ENCODE data around the gene NDEL1. TPM values are rescaled to one million over a fixed set of nuclear protein-coding genes. Genes with fewer than 3 reads are reported as not detected.
"Not testable (repeated sequence)": the region's sequence is repeated elsewhere in the genome, so short reads cannot be mapped to it uniquely, and the experiment has no call there.

Gene NDEL1
- total and polyA plus RNA-seq, 2 donors (not counting 3 experiments of a cell fraction or from before 2014, with no cell fraction given): 60.0 to 87.4 TPM

- H3K4me2 ChIP-seq (ENCODE audit: insufficient read depth, low read length): no peak overlapping the region
- no peaks in the 10 kb centered on the region for H4K20me1 ChIP-seq (replicated peaks; ENCODE audit: control insufficient read depth, extremely low read depth, insufficient read depth, low read length)
- TF ChIP-seq POLR2AphosphoS5 (IDR thresholded peaks at IDR 0.05; ENCODE audit: insufficient read depth, low read depth, low read length) (no peak), FOS (IDR thresholded peaks at IDR 0.05; ENCODE audit: borderline replicate concordance, insufficient read depth, low read length) (peak; percentile 10)
- DNase-seq (ENCODE audit: low read depth, low spot score): no peak
- H2AFZ ChIP-seq (ENCODE audit: low read depth, low read length): no peak overlapping the region
- H3K4me3 ChIP-seq (replicated peaks in 1 of 3; ENCODE audit: insufficient read depth in 1 of 3, low read depth in 1 of 3, low read length in 3 of 3): no peak overlapping the region
- H3K36me3 ChIP-seq (ENCODE audit: control insufficient read depth in 2 of 2, extremely low read depth in 1 of 2, insufficient read depth in 2 of 2, low read length in 2 of 2): no peaks in the 10 kb centered on the region
- H3K79me2 ChIP-seq (ENCODE audit: control insufficient read depth, insufficient read depth, low read length): no peaks in the 10 kb centered on the region
- BruUV-seq (replicated peaks): no TSS peak
- no peak overlapping the region for H3K27ac ChIP-seq (ENCODE audit: insufficient read depth, low read depth, low read length)
- H3K9me1 ChIP-seq (replicated peaks; ENCODE audit: control insufficient read depth, extremely low read depth, insufficient read depth, low read length): no peaks in the 10 kb centered on the region
- ChIA-PET POLR2A (no interaction called here), CTCF (interaction anchor here (1.2 to 2.1 kb wide), 4 partner anchors 10 to 392 kb away, joined by 3 to 10 read pairs (median 6); no protein-coding TSS in a partner anchor)
- peaks cover 13 to 18% of the 10 kb centered on the region in 2 experiments for H3K27me3 ChIP-seq (ENCODE audit: control insufficient read depth in 2 of 2, insufficient read depth in 2 of 2, low read length in 2 of 2)
- no peak overlapping the region for H3K9ac ChIP-seq (replicated peaks; ENCODE audit: extremely low read depth, insufficient read depth, low read length)
- dilution Hi-C loops (cut with MboI; ENCODE audit: extremely low pct_ligation_motif_present, low sequenced_read_pairs) (no loop called here), intact Hi-C loops (cut with micrococcal nuclease) (no loop called here)
- H3K9me3 ChIP-seq (replicated peaks; ENCODE audit: control insufficient read depth, insufficient read depth, low read length): no peaks in the 10 kb centered on the region
- FAIRE-seq: peak; percentile 50
- H3K4me1 ChIP-seq (ENCODE audit: control insufficient read depth, extremely low read depth, insufficient read depth, low read length): peaks cover 4% of the 10 kb centered on the region
Measured at GRCh38 chr17:8393470-8394231, 42.0 kb upstream of the NDEL1 start.

GRCh38 chr17:8394497-8394896 lies 41.2 kb upstream of the NDEL1 start:
- H3K9me3 ChIP-seq (replicated peaks; ENCODE audit: control insufficient read depth, insufficient read depth, low read length); H3K79me2 ChIP-seq (ENCODE audit: control insufficient read depth, insufficient read depth, low read length); H3K4me1 ChIP-seq (ENCODE audit: control insufficient read depth, extremely low read depth, insufficient read depth, low read length); POLR2A ChIA-PET; H3K9me1 ChIP-seq (replicated peaks; ENCODE audit: control insufficient read depth, extremely low read depth, insufficient read depth, low read length); H3K36me3 ChIP-seq (ENCODE audit: control insufficient read depth in 2 of 2, extremely low read depth in 1 of 2, insufficient read depth in 2 of 2, low read length in 2 of 2); BruUV-seq (replicated peaks); H3K4me2 ChIP-seq (ENCODE audit: insufficient read depth, low read length); H3K4me3 ChIP-seq (replicated peaks in 1 of 3; ENCODE audit: insufficient read depth in 1 of 3, low read depth in 1 of 3, low read length in 3 of 3); FAIRE-seq; DNase-seq (ENCODE audit: low read depth, low spot score); H3K27ac ChIP-seq (ENCODE audit: insufficient read depth, low read depth, low read length); H4K20me1 ChIP-seq (replicated peaks; ENCODE audit: control insufficient read depth, extremely low read depth, insufficient read depth, low read length); dilution Hi-C loops (cut with MboI; ENCODE audit: extremely low pct_ligation_motif_present, low sequenced_read_pairs); H2AFZ ChIP-seq (ENCODE audit: low read depth, low read length); H3K9ac ChIP-seq (replicated peaks; ENCODE audit: extremely low read depth, insufficient read depth, low read length); intact Hi-C loops (cut with micrococcal nuclease): not testable (repeated sequence)
- H3K27me3 ChIP-seq (ENCODE audit: control insufficient read depth in 2 of 2, insufficient read depth in 2 of 2, low read length in 2 of 2): peaks cover 13 to 18% of the 10 kb centered on the region in 2 experiments
- CTCF ChIA-PET: interaction anchor here (1.2 to 2.1 kb wide), 4 partner anchors 11 to 391 kb away, joined by 3 to 10 read pairs (median 6); no protein-coding TSS in a partner anchor
